NCI-H1048 (cell line): ENCODE results near the gene WDR93.
"Not testable (repeated sequence)": the region's sequence is repeated elsewhere in the genome, so short reads cannot be mapped to it uniquely, and the experiment has no call there.

ENCODE experiments used
- DNase-seq: peaks from one replicate; lab custom pipeline; 2025; lab: John Stamatoyannopoulos, UW

The WDR93 gene

DNA sequence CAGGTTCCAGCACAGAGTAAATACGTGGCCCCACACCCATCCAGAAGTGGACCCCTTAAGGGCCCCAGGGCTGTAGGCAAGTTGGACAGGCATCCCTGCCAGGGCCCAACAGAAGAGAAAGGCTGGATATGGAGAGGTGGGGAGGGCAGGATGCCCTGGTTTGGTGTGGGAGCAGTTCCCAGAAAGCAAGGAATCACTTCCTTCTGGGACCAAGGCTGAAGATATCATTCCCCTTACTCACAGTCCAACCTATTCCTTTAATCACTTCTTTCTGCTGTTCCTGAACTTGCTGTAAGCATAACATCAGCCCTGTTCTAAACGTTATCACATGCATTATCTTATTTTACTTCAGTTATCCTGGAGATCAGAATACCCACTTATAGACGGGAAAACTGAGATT is 79.4 kb downstream of the WDR93 start:
- DNase-seq = no peak

DNA sequence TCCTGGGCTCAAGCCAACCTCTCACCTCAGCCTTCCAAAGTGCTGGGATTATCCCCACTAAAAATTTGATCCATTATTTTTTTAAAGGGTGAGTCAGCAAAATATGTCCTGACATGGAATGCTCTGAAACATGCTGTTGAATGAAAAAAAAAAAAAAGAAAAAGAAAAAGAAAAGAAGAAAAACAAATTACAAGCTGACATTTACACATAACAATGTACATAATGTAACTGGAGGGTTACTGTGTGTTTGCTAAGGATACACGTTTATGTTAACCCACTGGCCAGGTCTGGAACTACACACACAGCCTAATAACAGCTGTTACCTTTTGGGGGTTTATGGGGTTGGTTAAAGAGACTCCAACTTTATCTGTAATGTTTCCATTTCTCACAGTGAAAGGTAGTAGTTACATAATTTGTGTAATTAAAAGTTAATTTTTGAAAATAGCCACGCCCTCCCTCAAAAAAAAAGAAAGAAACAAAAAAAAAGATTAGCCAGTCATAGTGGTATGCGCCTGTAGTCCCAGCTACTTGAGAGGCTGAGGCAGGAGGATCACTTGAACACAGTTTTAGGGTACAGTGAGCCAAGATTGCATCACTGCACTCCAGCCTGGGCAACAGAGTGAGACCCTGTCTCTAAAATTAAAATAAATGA is 82.4 kb downstream of the WDR93 start:
- DNase-seq = no peak

DNA sequence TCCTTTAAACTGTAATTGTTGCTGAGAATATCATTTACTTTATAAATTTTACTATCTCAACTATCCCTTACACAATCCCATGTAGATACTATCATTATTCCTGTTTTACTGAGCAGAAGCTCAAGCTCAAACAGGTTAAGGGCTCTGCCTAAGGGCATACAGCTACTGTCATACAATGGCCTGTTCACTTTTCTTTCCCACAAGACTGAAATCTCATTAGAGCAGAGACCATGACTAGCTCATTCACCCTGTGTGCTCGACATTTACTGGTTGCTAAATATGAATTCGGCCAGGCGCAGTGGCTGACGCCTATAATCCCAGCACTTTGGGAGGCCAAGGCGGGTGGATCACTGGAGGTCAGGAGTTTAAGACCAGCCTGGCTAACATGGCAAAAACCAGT is 83.9 kb downstream of the WDR93 start:
- no peak for DNase-seq

DNA sequence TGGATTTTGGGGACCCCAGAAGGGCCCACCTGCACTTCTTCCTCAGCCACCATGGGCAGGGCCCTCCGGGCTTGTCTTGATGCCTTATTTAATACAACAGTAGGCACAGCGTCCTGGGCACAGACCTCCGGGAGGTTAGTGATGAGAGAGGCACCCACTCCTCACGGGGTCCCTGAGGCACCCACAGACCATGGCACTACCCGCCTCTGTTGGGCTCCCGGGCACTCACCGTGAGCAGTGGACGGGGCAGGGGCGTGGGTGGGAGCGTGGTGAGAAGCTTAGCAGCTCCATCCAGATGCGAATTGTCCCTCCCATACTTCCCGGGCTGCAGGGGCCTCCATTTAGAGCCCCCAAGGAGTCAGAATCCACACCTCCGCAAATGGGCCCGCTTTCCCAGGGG is 85.2 kb downstream of the WDR93 start:
- no peak for DNase-seq

DNA sequence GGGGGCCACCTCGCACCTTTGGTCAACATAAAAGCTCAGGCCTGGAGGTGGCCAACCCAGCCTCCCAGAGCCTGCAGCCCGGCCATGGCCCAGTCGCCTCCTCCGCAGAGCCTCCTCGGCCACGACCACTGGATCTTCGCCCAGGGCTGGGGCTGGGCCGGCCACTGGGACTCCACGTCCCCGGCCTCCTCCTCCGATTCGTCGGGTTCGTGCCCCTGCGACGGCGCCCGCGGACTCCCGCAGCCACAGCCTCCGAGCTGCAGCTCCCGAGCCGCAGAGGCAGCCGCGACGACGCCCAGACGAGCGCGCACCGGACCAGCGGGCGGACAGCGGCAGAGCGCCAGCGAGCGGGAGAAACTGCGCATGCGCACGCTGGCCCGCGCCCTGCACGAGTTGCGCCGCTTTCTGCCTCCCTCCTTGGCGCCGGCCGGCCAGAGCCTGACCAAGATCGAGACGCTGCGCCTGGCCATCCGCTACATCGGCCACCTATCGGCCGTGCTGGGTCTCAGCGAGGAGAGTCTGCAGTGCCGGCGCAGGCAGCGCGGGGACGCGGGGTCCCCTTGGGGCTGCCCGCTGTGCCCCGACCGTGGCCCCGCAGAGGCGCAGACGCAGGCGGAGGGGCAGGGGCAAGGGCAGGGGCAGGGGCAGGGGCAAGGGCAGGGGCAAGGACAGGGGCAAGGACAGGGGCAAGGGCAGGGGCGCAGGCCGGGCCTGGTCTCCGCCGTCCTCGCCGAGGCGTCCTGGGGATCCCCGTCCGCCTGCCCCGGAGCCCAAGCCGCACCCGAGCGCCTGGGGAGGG is 85.9 kb downstream of the WDR93 start, which contains the start of gene MESP2:
Gene MESP2, plus strand, starts transcription at position 59 of the 799 bp plus-strand sequence. Its CDS starts 26 bp downstream, at position 85.
- DNase-seq = peak; percentile 36

DNA sequence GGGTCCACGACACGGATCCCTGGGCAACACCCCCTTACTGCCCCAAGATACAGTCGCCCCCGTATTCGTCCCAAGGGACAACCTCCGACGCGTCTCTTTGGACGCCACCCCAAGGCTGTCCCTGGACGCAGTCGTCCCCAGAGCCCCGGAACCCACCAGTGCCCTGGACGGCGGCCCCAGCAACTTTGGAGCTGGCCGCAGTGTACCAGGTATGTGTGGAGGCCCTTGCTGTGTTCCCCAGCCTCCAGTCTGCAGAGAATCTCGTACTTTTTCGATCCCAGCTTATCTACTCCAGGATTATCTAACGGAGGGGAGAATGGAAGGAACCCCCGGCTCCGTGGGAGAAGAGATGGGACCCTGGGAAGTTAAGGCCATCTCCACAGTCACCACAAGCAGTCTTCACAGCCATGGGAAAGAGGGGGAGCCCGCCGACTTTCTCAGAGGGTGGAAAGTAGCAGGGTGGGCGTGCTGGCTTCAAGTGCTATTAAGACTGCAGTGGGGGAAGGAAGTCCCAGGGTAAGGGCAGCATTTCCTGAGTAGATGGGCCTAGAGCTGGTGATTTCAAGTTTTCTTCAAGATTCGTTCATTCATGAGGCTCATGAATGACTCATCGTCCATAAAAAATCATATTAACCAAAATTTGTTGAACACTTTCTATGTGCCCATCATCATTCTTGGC is 86.6 kb downstream of the WDR93 start:
- no peak for DNase-seq

DNA sequence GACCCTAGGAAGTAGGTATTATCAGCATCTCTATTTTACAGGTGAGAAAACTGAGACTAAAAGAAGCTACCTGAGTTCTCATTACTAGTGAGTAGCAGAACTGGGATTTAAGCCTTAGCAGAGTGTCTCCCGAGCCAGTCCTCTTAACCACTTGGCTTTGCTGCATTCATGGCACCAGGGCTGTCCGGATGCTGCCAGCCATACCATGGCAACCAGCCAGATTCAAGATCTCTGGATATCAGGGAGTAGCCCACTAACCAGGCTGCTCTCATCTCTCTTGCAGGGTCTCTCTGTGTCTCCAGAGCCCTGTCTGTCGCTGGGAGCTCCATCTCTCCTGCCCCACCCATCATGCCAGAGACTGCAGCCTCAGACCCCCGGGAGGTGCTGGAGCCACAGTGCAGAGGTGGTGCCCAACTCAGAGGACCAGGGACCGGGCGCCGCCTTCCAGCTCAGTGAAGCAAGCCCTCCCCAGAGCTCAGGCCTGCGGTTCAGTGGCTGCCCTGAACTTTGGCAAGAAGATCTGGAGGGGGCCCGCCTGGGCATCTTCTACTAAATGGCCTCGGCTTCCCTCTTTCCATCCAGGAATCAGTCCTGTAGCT is 87.3 kb downstream of the WDR93 start:
- DNase-seq = no peak

DNA sequence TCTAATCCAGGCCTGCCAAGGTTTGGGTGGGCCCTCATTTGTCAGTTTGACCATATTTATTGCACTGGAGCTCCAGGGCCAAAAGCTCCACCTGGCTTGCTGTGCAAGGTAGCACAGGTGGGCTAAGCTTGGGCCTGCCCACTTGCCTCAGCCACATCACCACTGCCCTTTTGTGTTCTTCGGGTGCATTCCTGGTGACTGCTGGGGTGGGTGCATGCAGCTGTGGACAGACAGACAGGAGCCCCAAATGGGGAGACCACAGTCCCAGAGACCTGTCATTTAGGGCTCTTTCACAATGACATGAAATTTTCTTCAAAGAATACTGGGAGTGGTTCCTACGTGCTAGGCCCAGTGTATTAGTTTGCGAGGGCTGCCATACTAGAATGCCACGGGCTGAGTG is 88.2 kb downstream of the WDR93 start:
- no peak for DNase-seq

DNA sequence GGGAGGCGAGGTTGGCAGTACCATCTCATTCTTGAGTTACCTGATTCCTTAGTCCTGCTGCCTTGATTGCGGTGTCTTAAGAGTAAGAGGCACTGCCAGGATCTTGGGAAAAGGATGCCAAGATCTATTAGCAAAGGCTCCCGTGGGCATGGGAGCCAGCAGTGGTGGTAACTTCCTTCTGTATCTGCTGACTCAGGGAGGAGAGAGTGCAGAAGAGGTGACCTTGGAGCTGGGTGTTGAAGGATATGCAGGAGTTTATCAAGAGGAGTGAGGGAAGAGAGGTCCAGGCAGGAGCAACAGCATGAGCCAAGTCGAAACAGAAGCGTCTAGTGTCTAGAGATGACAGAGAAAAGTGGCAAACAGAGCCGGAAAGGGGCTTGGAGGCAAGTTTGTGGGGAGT is 90.0 kb downstream of the WDR93 start:
- no peak for DNase-seq

DNA sequence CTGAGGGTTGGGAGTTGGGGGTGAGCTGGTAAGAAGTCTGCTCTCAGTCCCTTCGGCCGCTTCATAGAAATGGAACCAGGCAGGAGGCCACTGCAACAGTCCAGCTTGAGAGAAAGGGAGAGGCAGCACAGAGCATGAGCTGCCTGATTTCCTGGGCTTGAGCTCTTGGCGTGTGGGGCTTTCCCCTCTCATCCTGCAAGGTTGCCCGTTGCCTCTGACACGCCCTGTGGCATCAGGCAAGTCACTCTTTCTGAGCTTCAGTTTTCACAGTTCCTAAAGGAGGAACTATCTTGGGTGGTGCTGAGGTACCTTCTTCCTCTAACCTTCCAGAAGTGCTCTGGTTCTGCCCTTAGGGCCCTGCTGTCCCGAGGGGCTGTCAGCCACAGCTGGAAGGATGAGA is 90.4 kb downstream of the WDR93 start:
- no peak for DNase-seq

DNA sequence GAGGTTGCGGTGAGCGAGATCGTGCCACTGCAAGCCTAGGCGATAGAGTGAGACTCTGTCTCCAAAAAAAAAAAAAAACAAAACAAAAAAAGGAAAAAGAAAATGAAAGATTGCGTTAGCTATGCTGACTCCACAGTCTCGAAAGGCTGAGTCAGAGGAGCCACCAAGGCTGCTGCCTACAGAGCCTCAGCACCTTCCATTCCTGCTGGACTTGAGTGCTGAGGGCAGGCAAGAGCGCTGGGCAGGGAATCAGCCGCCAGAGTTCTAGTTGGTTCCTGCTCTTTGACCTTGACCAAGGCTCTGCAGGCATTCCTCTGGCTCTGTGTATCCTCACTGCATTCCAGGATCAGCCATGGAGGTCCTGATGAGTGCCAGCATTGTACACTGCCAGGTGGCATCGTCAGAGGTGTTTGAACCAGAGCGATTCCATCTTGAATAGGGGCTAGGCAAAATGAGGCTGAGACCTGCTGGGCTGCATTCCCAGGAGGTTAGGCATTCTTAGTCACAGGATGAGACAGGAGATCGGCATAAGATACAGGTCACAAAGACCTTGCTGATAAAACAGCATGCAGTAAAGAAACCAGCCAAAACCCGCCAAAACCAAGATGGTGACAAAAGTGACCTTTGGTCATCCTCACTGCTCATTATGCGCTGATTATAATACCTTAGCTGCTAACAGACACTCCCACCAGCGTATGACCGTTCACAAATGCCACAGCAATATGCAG is 91.4 kb downstream of the WDR93 start:
- DNase-seq = no peak

DNA sequence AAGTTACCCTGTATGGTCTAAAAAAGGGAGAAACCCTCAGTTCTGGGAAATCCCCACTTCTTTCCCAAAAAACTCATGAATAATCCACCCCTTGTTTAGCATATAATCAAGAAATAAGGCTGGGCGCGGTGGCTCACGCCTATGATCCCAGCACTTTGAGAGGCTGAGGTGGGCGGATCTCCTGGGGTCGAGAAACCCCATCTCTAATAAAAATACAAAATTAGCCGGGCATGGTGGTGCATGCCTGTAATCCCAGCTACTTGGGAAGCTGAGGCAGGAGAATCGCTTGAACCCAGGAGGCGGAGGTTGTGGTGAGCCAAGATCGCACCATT is 92.0 kb downstream of the WDR93 start:
- not testable (repeated sequence) for DNase-seq

DNA sequence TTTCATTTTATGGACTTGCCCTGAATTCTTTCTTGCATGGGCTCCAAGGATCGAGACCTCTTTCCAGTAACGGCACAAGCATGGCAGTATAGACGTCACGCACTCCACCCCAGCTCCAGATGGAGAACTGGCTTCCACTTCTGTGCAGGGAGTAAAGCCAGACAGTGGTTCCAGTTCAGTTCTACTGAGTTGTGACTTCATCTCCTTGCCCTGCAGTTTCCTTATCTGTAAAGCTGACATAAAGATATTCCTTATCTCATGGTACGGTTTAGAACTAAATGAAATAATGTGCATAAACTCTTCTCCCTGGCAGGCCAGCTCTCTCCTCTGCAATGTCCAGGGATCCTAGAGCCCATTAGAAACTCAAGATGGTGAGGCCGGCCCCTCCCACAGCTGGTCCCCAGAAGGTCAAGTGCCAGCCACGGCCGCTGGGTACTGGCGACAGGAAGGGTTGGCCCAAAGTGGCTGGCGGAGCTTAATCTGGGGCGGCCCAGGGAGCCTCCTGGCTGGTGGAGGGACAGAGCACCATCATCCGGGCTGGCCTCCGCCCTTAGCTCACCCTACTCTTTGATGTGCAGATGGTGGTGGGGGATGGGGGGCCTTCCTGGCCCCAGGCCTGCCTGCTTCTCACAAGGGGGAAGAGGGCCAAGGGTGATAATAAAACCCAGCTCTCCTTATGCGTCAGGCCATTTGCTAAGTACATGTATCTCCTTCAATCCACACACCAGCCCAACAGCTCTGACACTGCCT is 92.7 kb downstream of the WDR93 start:
- DNase-seq = no peak

DNA sequence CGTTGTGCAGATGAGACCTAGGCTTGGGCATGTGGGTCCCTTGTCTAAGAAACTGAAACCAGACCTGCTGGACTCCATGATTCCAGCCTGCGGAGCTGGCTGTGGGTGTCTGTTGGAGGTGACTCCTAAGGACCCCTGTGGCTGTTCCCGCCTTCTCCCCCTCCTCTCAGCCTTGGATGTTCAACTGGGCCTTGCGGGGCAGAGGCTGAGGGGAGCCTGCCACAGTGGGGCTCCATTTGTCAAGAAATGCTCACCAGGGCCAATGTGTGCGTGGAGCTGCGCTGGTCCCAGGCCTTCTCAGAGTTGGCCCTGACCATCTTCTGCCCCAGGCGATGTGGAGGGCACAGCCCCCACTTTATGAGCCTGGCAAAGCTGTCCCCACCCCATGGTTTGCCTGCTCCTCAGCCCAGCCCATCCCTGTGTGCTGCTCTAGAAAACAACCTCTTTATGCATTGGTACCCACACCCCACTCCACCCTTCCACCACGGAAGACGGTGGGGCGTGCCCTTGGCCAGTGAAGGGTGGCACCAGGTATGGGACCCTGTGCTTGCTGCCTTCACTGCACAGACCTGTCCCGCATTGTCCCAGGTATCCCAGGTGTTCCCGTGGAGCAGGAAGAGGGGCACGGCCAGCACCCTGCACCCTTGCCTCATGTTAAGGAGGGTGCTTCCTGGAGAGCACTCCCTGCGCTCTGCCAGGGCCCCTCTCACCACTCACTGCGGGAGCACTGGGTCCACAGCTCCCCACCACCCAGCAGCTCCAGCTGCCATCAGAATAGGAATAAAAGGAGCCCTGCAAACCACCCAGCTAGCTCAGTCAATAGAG is 93.5 kb downstream of the WDR93 start:
- no peak for DNase-seq

DNA sequence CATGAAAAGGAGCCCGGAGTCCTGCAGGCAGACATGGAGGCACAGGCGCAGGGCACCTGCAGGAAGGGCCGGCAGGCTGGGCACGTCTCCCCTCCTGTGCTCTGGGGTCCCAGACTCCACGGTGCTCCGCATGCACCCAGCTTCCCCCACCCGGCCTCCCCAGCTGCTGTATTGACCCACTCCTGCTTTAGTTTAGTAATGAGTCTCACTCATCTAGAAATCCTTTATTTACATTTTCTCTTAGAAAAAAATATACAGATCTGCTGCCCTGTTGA is 94.0 kb downstream of the WDR93 start:
- DNase-seq = no peak

DNA sequence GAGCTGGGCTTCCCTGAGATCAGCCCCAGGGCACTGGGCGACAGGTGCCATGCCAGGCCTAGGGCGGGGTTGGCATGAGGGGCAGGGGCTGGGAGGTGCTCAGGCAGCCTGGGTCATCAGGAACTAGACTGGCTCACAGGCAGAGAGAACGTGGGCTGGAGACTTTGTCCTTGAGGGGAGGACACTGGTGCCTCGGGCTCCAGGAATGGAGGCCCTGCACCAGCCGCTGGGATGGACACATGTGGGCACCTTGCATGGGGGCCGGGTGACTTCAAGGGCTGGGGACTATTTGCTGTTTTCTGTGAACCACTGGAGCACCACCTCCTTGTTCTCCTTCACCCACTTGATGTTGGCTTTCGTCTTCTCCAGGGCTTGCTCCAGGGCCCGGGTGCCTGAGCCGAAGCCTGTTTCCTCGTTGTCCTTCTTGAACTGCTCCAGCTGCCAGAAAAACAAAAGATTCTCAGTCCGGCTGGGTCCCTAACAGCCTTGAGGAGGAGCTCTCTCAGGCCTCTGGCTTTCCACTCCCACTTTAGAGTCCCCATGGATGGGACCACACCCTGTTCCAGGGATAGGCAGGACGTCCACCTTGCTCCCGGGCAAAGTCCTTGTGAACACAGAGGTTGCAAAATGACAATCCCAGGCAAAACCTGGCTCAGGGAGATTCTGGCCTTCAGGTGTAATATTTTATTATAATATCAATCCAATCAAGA is 94.6 kb downstream of the WDR93 start:
- no peak for DNase-seq

DNA sequence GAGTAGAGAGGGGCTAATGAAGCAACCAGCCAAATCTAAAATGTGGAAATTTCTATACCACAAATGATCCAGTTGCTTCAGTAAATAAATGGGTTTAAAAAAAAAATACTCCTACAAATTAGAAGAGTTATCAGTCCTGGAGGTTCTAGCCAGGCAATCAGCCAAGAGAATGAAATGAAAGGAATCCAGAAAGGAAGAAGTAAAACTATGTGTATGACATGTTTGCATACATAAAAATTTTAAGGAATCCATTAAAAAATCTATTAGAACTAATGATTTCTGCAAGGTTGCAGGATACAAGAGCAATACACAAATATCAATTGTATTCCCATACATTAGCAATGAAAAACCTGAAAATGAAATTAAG is 95.1 kb downstream of the WDR93 start:
- DNase-seq = no peak

DNA sequence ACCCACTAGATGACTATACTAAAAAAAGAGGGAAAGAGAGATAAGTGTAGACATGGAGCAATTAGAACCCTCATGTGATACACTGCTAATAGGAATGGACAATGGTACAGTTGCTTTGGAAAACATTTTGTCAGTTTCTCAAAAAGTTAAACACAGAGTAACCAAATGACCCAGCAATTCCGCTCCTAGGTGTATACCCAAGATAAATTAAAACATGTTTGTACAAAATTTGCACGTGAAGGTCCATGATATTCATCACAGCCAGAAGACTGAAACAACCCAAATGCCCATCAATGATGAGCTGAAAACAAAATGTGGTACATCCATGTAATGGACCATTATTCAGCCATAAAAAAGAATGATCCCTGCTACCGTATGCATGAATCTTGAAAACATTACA is 97.3 kb downstream of the WDR93 start:
- DNase-seq = no peak

DNA sequence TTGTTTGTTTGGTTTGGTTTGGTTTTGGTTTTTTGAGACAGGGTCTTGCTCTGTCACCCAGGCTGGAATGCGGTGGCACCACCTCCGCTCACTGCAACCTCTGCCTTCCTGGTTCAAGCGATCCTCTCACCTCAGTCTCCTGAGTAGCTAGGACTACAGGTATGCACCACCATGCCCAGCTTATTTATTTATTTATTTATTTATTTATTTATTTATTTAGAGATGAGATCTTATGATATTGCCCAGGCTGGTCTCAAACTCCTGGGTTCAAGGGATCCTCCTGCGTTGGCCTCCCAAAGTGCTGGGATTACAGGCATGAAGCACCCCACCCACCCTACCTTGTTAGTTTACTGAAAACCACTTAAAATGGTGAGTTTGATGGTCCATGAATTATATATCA is 98.0 kb downstream of the WDR93 start:
- DNase-seq = not testable (repeated sequence)

DNA sequence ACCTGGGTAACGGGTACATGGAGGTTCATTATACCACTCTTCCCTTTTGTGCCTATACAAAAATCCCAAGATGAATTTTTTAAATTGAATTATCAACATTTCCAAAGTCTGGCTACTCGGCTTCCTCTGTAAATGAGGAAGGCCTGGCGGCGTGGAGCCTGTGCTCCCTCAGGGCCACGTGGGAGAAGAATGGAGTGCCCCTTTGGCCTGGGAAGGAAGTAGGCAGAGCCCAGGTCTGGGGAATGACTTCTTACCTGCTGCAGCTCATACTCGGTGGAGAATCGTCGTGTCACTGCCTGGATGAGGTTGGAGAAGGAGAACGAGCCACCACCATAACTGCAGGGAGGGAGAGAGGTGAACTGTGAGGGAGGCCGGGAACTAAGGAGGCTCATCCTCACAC is 99.6 kb downstream of the WDR93 start:
- DNase-seq = no peak
